GM23248 (cell line): Measurements from ENCODE around the gene PCCA.

Experiments used
- EZH2 ChIP-seq: fragments of 200-600 bp; sonication (generic); IDR thresholded peaks from 2 replicates; pipeline ENCODE4 v1.6.1; 2018; ENCODE audit warnings: antibody characterized with exemption, mild to moderate bottlenecking; ENCODE audit not compliant: insufficient read depth, poor library complexity, severe bottlenecking
- EZH2phosphoT487 ChIP-seq: fragments of 200-600 bp; sonication (generic); IDR thresholded peaks from 2 replicates; pipeline ENCODE4 v1.6.1; 2018; ENCODE audit warnings: antibody characterized with exemption, moderate library complexity, mild to moderate bottlenecking, low read depth; ENCODE audit not compliant: insufficient read depth

DNA sequence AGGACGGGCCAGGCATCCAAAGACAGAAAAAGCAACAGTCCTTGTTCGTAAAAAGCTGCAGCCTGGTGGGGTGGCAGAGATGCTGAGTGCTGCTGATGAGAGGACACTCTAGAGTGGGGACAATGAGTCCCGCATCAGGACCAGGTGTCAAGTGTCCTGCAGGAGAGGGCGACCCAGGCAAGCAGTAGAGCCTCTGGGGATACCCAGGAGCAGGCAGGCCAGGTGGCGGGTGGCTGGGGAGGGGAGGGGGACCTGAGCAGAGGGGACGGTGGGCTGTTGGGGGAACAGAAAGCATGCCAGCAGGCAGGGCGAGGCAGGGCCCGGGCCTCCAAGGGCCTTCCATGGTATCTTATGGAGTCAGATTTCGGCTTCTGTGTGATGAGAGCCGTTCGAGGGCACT lies 463.9 kb downstream of the PCCA start:
- TF ChIP-seq EZH2 (no peak), EZH2phosphoT487 (no peak)
